HEK293 (cell line): ENCODE data around the gene CBX2.

Source experiments
- ZNF354C ChIP-seq: fragments of 450-650 bp; formaldehyde crosslinking; IDR thresholded peaks from 2 replicates; pipeline ENCODE4 v1.5.1; 2016; ENCODE audit warnings: missing biosample characterization, missing genetic modification characterization, low read depth, borderline replicate concordance
- ZNF530 ChIP-seq: fragments of 450-650 bp; formaldehyde crosslinking; IDR thresholded peaks from 2 replicates; pipeline ENCODE4 v1.5.1; 2016; ENCODE audit warnings: low read depth, missing biosample characterization, missing genetic modification characterization
- ZNF626 ChIP-seq: fragments of 450-650 bp; sonication (Bioruptor Pico); formaldehyde crosslinking; IDR thresholded peaks from 2 replicates; pipeline ENCODE4 v1.5.1; 2018; ENCODE audit warnings: missing biosample characterization, missing genetic modification characterization, inconsistent platforms

DNA sequence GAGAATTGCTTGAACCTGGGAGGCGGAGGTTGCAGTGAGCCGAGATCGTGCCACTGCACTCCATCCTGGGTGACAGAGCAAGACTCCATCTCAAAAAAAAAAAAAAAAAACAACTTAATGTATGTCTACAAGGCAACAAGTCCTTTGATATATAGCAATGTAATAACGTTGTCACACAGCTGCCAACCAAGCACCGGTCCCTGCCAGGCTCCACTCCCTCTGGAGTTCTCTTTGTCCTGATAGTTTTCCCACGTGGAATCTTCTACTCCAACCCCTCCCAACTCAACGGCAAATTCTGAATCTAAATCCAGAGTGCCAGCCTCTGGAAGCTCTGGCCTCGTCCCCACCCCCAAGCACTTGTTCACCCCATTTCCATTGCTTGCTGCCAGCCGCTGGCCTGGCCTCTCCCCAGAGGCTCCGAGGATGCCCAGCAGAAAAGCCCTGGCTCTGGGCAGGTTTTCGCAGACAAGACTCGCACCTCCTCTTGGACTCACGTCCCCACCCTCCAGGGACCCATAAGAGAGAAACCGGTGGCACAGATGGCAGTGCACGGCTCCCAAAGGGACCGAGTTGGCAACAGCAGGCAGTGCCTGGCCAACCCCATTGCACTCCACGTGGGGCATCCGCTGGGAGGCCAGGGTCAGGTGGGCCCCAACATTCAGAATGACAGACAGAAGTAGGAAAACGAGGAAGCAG, 15.9 kb upstream of the CBX2 start:
- TF ChIP-seq ZNF530 (tag by site-specific recombination) (no peak), ZNF626 (tag by site-specific recombination) (no peak), ZNF354C (no peak)
